HG02973 (cell line): ENCODE results near the gene USP7.

Experiments used
- ATAC-seq: cut with Tn5 transposase; IDR thresholded peaks from one replicate; pipeline ENCODE4 v1.9.1; 2021; ENCODE audit warnings: moderate library complexity; ENCODE audit not compliant: unreplicated experiment

The USP7 gene

DNA sequence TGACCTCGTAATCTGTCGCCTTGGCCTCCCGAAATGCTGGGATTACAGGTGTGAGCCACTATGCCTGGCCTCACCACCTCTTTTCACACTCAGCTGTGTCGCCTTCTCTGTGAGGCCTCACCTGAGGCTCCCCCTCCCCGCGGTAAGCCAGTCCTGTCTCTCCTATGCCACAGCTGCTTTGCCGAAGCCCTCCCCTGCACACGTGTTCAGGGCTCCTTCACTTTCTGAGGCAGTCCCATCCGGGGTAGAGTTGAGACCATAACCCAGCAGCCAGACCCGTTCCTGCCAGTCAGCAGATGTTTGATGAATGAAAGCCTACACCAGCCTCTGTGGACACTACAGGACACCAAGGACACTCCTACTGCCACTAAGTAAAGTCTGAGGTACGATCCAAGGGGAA, 10.6 kb downstream of the USP7 start:
- no peak for ATAC-seq

DNA sequence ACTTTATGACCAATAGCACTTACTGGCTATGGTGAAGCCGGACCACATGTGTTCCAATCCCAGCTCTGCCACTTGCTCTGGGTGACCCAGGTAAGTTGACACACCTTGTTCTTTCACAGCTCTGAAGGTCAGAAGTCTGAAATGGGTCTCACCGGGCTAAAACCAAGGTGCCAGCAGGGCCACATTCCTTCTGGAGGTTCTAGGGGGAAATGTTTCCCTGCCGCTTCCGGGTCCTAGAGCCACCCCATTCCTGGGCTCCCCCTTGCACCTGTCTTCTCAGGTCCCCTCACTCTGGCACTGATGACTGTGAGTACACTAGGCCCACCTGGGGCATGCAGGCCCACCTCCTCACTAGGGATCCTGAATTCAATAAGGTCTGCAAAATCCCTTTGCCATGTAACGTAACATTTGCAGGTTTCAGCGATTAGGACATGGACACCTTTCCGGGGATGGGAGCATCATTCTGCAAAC, 11.4 kb downstream of the USP7 start:
- no peak for ATAC-seq

DNA sequence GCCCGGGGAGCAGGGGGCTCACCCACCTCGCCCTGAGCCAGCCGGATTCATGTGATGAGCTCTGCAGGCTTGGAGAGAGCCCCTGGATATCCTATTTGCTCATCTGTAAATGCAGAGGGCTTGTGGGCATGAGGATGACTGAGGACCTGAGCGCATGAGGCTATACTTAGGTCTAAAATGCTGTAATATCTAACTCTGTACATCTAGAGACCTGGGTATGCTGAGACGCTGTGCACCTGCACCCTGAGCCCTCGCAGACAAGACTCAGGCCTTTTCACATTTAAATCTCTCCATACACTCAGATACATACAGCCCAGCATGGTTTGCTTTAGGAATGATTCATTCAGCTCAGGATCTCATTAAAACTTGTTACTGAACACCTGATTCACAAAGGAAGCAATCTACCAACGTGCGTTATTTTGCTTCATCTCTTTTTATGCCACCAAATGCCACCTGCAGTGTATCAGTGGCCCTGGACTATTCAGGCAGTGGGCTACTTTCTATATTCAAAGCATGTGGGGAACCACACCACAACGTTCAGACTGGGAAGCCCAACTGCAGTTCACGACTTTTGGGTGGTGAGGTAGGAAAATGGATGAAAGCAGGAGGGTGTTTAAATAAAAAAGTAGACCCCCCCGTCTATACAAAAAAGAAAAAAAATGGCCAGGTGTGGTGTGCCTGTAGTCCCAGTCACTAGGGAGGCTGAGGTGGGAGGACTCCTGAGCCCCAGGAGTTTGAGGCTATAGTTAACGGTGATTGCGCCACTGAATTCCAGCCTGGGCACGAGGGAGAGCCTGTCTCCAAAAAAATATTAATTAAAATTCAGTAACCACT, 12.0 kb downstream of the USP7 start:
- ATAC-seq, result no peak

DNA sequence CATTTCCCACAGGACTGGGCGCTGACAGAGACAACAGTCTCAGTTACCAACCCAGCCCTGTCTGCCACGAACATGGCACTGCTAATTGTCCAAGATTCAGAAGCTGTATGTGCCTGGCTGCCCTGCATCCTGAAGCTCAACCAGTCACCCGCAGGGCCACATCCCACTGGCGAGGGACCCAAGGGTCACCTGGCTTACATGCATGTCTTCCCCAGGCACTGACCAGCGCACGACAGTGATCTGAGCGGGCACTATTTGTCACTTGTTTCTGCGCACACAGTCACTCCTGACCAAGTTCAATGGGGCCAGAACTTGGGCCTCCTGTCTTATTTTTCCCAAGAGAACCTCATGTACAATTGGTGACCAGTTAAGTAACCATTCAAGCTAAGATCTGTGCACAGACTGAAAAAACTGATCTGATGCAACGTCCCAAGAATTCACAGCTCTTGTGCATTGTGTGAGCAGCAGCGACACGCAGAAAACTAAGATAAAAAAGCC, 13.1 kb downstream of the USP7 start:
- no peak for ATAC-seq

DNA sequence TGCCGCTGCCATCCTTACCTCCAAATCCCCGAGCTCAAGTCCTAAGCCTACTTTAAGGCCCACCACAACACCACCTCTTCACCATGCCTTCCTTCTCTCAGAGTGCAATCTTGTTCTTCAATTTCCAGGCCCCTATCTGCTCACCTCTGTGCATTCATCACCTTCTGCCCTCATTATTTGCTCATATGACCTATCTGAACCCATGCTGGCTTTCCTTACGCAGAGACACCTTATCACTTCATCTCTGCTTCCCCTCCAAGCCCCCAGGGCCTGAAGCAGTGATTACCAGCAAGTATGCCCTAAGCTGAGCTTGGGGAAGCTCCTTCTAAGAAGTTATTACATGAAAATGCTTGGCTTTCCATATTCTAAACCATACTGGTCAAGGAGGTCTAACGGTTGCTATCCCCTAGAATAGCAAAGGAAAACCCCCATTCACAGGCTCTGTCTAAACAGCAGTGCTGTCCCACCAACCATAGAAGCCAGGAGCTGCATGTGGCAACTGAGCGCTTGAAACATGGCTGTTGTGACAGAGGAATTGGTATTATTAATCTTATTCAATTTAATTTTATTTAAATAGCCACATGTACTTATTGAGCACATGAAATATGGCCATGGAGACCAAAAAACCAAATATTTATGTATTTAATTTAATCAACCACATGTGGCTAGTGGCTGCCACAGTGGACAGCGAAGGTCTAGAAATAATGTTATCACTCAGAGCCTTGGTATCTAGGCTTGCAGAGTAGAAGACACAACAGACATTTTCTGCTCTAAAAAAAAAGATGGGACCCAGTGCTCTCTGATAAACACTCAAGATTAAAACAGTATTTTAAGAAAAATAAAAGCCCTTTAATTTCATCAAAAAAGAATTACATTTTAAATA, 13.9 kb downstream of the USP7 start:
- no peak for ATAC-seq

DNA sequence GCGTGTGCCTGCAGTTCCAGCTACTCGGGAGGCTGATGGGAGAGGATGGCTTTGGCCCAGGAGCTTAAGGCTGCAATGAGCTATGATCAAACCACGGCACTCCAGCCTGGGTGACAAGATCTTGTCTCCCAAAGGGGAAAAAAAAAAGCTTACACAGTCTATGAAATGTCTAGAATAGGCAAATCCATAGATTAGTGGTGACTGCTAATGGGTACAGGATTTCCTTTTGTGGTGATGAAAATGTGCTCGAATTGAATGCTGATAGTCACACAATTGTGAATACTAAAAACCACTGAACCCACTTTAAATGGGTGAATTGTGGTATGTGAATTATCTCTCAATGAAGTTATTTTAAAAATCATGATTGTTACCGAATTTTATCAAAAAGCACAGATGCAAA, 14.9 kb downstream of the USP7 start:
- no peak for ATAC-seq

DNA sequence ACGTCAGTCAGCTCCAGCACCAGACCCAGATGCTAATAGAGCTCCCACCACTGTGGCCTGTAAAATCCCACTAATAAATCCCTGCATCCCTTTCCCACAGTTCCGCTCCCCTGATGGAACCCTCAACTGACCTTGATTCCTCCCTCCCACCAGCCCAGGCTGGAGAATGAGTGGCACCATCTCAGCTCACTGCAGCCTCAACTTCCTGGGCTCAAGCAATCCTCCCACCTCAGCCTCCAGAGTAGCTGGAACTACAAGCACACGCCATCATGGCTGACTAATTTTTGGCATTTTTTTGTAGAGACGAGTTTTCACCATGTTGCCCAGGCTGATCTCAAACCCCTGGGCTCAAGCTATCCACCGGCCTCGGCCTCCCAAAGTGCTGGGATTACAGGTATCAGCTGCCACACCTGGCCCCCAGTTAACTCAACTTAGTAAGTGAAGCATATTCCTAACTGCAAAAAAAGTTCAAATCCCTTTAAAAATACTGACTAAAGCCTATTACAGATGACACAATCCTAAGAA, 15.6 kb downstream of the USP7 start:
- no peak for ATAC-seq

DNA sequence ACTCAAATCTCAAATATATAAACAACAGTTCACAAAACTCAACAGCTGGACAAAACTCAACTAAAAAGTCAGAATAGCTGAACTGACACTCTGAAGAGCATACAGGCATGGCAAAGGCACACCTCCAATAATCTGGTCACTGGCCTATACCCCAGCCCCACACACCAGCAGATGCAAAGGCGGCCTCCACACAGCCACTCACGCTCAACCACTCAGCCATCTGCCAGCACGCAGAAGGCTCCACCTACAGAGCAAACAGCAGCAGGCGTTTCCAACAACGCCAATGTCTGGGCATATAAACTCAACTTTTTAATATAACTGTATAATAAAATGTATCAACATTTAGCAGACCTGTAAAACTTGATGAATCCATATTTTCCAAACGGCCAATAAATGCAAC, 17.2 kb downstream of the USP7 start:
- ATAC-seq, result no peak

DNA sequence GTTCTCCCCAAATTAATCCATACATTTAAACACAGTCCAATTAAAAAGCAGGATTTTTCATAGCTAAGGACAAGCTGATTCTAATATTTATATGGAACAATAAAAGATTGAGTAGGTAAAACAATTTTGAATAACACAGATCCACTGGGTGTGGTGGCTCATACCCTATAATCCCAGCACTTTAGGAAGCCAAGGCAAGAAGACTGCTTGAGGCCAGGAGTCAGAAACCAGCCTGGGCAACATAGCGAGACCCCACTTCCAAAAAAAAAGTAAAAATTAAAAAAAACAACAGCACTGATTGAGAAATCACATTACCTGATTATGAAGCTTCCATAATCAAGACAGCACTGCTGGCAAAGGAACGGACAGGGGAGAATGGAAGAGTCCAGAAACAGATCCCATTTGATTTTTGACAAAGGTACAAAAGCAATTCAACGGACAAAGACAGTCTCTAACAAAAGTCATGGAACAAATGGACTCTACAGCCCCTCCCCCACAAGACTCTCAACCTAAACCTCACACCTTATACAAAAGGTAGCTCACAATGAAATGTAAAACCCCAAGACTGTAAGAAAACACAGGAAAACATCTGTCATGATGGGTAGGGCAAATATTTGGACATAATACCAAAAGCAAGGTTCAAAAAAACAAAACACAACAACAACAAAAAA, 17.9 kb downstream of the USP7 start:
- ATAC-seq, result no peak

DNA sequence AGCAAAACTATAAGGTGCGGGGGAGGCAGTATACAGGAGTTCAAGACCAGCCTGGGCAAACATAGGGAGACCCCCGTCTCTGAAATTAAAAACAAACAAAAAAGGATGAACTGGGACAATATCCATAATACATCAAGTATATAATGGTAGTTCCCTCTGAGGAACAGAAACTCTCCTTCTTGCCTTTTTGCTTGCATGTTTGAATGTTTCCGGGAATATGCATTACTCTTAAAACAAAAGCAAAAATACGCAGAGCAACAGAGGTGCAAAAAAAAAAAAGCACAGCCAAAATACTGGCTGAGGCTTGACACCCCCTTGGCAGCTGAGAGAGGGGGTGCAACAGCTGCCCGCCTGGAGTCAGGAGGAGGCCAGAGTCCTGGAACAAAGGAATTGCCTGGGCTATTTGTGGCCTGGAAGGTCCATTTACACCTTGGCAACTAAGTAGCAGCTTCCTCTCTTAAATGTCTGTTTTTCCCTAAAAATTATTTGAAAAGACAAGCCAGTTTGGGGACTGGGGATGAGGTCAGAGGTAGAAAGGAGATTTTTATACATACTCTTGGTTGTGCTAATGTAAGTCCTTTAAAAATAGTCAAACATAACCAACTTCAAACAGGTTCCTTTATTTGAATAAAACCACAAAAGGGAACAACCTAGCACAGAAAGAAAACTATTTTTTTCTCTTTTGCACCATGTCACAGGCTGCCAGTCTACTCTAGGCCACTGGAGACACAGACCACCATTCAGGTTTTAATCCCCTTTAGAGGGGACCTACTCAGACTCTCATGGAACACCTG, 19.5 kb downstream of the USP7 start:
- peak; percentile 66 for ATAC-seq

DNA sequence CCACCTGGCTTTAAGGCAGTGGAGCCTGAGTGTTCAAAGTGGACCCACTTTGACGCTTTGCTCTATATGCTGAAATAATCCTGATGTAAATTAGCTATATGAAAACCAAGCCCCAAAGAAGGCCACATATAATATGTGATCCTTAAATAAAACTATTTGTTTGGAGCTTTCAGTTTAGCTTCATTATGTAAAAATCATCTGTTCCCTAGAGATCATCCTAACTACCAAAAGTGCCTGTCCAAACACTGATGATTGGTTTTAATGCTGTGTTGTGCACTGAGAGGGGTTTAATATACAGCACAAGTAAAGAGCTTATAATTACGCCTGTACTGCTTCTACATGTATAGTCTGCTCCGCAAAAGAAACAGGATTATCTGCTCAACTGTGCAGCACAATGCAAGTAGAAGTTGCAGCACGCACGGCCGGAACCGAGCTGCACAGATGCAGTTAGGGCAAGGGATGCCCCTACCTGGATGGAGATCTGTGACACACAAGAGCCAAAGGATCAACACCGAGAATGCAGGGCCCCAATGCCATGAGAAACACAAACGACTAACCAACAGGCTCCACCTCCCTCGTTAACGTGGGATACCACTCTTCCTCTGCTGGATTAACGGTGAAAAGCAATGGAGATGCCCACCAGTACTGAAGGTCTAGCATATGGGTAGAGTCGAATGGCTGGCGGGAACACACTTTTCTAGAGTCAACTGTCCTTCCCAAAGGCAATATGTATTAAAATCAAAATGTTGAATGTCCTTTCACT, 20.5 kb downstream of the USP7 start:
- no peak for ATAC-seq

DNA sequence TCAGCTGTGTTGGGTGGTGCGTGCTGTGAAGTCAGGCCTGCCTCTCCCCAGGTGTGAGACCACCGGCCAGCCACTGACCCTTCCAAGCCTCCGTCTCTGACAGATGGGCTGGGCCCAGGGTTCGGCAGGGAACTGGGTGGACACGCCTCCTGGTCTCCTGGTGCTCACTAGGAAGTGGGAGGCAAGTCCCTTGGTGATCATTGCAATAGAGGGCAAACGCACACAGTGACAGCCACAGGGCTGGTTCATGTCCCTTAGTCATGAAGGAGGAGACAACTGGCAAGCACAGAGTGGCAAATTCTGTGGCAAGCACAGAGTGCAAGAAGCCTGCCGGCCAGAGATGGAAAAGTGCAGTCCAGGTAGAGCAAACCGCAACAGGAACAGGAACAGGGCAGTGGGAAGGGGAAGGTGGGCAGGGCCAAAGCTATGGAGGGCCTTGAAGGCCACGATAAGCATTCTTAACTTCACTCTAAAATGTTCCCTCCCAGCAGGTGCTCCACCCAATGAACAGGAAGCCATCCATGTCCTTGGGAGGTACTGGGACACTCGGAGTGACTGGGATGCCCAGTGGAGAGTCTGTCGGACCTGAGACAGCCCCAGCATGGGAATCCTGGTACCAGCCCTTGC, 21.9 kb downstream of the USP7 start:
- ATAC-seq, result no peak

DNA sequence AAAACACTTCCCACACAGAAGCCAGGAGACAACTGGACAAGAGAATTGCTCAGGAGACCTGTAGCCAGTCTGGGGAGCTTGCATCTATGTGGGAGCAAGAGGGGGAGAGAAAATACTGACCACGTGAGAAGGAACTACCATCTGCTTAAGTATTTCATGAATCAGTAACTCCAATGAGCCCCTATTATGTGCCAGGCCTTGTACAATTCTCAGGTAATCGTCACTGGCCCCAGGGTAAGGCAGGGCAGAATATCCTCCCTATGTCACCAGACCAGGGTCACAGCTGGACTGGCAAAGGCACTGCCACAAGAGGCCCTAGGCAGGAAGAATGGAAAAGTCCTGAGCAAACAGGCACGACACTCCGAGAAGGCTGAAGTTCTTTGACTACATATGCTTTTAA, 25.9 kb downstream of the USP7 start:
- no peak for ATAC-seq

DNA sequence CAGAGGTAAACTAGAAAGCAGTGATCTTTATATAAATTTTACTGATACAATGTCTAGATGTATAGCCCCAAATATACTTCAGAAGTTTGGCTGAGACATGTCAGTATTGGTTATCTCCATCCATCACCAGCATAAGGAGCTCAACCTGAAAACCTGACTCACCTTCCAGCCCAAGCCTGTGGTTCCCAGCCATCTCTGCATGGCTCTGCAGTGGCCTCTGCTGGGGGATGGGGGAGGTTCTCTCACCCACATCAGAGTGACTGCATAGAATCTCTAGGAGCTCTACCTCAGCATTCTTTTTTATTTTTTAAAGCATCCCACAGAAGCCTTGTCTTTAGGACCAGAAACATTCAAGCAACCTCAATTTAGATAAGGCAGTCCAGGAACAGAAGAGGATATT, 27.3 kb downstream of the USP7 start:
- peak; percentile 75 for ATAC-seq

DNA sequence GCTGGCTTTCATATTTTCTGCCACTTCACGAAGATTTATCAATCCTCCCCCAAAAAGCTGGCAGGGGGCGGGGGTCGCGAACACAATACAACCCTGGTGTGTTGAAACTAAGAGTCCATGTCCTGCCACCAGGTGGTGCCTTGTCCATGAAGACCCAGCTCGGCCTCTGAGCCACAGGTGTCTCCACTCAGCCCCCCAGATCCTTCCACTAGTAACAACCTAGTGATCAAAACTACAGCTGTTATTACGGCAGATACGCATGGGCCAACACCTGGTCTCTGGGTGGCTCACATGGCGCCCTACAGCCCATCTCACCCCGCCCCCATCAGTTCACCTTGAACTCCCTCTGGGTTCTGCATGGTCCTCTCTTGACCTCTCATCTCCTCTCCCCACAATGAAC, 27.7 kb downstream of the USP7 start:
- ATAC-seq, result peak; percentile 30

DNA sequence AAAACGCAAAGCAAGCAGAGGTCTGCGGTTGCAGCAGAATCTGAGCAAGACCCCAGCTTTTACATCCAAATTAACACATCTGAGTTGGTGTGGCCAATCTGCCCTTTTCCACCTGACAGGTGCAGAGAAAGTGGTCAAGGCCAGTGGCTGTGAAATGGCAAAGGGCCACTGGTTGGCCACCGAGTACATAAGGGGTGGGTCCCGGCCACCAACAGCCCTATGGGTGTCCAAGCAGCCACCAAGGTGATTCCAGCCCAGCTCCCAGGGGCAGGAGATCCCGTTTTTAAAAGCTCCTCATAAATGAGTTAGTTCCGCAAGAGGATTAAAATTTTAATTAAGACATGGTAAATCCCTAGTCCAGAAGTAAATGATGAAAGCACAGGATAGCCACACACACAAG, 29.1 kb downstream of the USP7 start:
- no peak for ATAC-seq

DNA sequence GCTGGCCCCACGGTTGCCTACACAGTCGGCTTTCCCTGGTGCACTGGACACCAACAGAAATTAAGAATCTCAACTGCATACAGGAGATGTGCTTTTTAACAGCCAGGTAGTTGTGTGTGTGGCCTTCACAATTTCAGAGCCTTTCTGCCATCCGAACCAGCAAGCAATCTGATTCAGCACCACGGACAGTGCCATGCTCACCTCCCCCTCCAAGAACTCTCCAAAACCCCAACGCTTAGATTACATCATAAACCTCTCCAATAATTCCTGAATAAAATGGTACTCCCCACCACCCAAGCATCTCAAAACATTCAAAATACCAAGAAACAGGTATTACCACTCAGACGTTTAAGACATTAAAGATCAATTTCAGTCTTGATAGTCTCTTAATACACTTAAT, 31.8 kb downstream of the USP7 start:
- no peak for ATAC-seq

DNA sequence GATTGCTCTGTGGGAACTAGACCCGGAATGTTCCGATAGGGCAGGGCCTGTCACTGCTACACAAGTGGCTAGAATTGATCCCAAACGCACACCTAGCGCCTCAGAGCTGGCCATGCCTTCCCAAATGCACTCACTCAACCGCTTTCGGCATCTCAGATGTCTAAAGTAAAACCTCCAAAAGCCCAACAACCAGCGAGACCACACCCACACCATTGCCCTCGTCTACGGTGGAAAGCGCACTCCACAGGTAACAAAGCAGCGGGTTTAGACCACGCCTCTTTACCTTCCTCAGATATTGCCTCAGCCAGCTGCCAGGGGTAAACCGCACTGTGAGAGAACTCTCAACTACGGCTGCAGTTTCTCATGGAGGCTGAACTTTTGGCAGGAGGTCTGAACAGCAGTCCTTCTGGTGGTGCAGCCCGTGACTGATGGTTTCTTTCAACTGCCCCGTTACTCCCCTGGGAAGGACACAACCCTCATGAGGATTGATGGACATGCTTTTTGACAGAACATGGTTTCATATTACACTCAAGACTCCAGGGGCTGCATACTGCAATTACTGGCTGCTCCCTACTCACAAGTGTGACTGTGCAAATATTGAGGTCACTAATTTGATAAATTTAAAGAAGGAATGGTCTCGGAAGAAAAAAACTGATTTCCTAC, 34.5 kb downstream of the USP7 start:
- ATAC-seq, result no peak
